WERI-Rb-1 (cell line): ENCODE data around the gene YBX2.

Experiments used
- DNase-seq: peaks from one replicate; pipeline ENCODE4 v3.0.0-alpha.2; 2020
- H3K27ac ChIP-seq: fragments of 250-450 bp; sonication (Bioruptor Pico); 2 replicates; pipeline ENCODE4 v1.5.1; 2020; ENCODE audit warnings: mild to moderate bottlenecking, moderate library complexity
- H3K27me3 ChIP-seq: fragments of 250-450 bp; sonication (Bioruptor Pico); 2 replicates; pipeline ENCODE4 v1.5.1; 2021; ENCODE audit warnings: mild to moderate bottlenecking, low read depth, moderate library complexity; ENCODE audit not compliant: insufficient read depth, severe bottlenecking
- H3K36me3 ChIP-seq: fragments of 250-450 bp; sonication (Bioruptor Pico); 2 replicates; pipeline ENCODE4 v1.5.1; 2020; ENCODE audit warnings: mild to moderate bottlenecking, moderate library complexity
- H3K4me3 ChIP-seq: 2 replicates; pipeline ENCODE4 v1.5.1; 2011; ENCODE audit warnings: low read depth, mild to moderate bottlenecking, control low read depth, low read length
- H3K9me3 ChIP-seq: fragments of 250-450 bp; sonication (Bioruptor Pico); 2 replicates; pipeline ENCODE4 v1.5.1; 2021; ENCODE audit warnings: mild to moderate bottlenecking, moderate library complexity; ENCODE audit not compliant: severe bottlenecking
- CTCF ChIP-seq: IDR thresholded peaks from 2 replicates; pipeline ENCODE4 v1.5.1; 2011; ENCODE audit warnings: low read depth, mild to moderate bottlenecking, control low read depth, inconsistent platforms, low read length

YBX2 gene

GRCh38 chr17:7312432-7313087 lies 18.1 kb upstream of the YBX2 start:
- Histone ChIP-seq H3K9me3 (no peaks in the 10 kb centered on the region), H3K4me3 (no peak overlapping the region), H3K27ac (no peak overlapping the region), H3K36me3 (peaks cover 76% of the 10 kb centered on the region), H3K27me3 (no peaks in the 10 kb centered on the region)
- no peak for TF ChIP-seq CTCF
- DNase-seq, result no peak

- no peak overlapping the region for H3K27ac ChIP-seq
- H3K36me3 ChIP-seq, result peaks cover 67% of the 10 kb centered on the region
- H3K27me3 ChIP-seq, result no peaks in the 10 kb centered on the region
- no peak overlapping the region for H3K4me3 ChIP-seq
- TF ChIP-seq CTCF, result no peak
- no peaks in the 10 kb centered on the region for H3K9me3 ChIP-seq
- DNase-seq, result no peak
These were observed 16.8 kb upstream of the YBX2 start for GRCh38 chr17:7311110-7311705.

- Histone ChIP-seq H3K36me3 (peaks cover 57% of the 10 kb centered on the region), H3K27ac (no peak overlapping the region), H3K27me3 (no peaks in the 10 kb centered on the region), H3K4me3 (no peak overlapping the region), H3K9me3 (no peaks in the 10 kb centered on the region)
- no peak for TF ChIP-seq CTCF
- DNase-seq, result no peak
These were observed 15.2 kb upstream of the YBX2 start for GRCh38 chr17:7309628-7310027.

- peak; percentile 82 for DNase-seq
- peaks cover 50% of the 10 kb centered on the region for H3K36me3 ChIP-seq
- H3K9me3 ChIP-seq, result peaks cover 2% of the 10 kb centered on the region
- peak overlapping the region; percentile 96 for H3K27ac ChIP-seq
- H3K4me3 ChIP-seq, result peak overlapping the region; percentile 57
- TF ChIP-seq CTCF, result no peak
- no peaks in the 10 kb centered on the region for H3K27me3 ChIP-seq
These were observed 14.4 kb upstream of the YBX2 start for GRCh38 chr17:7308625-7309433.

GRCh38 chr17:7307686-7308624 lies 13.5 kb upstream of the YBX2 start:
- Histone ChIP-seq H3K4me3 (peak overlapping the region; percentile 57), H3K27me3 (no peaks in the 10 kb centered on the region), H3K9me3 (peaks cover 3% of the 10 kb centered on the region), H3K27ac (peak overlapping the region; percentile 96), H3K36me3 (peaks cover 42% of the 10 kb centered on the region)
- peak; percentile 30 for DNase-seq
- no peak for TF ChIP-seq CTCF
